ENCODE results near the gene EEF1G.
"Not testable (repeated sequence)": the region's sequence is repeated elsewhere in the genome, so short reads cannot be mapped to it uniquely, and the experiment has no call there.

EEF1G gene

DNA sequence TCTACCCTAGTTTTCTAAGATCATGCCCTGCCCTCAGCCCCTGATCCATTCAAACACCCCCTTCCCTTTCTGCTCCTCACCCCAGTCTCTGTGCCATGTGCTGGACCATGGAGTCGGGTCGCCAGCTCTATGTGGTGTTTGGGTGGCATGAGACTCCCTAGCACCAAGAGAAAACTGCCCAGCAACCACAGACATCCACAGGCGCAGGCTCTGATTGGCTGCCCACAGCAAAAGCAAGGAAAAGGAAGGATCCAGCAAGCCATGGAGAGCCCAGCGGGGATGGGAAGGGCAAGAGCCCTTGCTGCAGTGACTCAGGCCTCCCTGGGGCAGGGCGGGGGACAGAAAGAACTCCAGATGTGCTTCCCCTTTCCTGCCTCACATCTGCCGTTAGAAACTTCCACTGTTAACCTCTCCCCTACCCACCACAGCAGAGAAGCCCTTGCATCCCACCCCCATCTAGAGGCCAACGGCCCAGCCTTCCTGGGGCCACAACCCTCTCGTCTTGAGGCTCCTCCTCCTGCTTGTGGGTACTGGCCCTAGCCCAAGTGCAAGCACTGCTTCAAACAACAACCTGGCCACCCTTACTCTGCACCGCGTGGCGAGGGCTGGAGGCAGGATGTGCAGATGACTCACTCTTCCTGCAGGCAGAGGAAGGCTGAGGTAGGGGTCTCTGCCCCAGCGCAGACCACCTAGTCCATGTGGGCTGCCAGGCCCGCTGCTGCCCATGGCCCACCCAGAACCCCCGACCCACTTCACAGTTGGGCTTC lies 17.4 kb downstream of the EEF1G start:
- peak; percentile 52 to 71 for DNase-seq (ENCODE audit: low read depth in 2 of 2, low spot score in 1 of 2)

DNA sequence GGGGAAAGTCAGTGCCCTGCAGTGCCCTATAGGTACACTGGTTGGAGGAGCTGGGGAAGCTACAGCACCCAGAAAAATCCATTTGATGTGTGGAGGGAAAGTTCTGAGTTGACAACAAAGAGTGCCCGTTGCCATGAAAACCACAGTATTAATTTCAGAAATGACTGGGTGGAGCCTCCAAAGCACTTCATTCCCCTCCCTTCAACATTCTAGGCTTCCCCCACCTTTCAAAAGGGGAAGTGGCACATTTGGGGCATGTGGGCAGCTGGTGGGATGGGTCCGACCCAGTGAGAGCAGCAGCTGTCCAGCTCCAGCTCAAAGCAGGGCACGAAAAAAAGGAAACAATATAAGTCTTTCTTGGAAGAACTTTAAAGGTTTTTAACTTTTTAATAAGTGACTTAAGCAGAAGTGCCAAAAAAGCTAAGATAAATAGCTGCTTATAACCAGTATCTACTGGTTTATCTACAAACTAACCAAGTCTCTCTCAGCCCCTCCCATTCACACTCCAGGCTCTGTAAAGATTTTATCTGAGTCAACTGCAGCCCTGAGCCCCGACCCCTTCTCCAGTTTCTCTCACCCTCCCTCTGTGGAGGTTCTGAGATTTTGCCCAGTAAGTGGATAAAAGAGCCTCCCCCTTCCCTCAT lies 18.1 kb downstream of the EEF1G start:
- DNase-seq (ENCODE audit: low read depth in 2 of 2, low spot score in 1 of 2): no peak

DNA sequence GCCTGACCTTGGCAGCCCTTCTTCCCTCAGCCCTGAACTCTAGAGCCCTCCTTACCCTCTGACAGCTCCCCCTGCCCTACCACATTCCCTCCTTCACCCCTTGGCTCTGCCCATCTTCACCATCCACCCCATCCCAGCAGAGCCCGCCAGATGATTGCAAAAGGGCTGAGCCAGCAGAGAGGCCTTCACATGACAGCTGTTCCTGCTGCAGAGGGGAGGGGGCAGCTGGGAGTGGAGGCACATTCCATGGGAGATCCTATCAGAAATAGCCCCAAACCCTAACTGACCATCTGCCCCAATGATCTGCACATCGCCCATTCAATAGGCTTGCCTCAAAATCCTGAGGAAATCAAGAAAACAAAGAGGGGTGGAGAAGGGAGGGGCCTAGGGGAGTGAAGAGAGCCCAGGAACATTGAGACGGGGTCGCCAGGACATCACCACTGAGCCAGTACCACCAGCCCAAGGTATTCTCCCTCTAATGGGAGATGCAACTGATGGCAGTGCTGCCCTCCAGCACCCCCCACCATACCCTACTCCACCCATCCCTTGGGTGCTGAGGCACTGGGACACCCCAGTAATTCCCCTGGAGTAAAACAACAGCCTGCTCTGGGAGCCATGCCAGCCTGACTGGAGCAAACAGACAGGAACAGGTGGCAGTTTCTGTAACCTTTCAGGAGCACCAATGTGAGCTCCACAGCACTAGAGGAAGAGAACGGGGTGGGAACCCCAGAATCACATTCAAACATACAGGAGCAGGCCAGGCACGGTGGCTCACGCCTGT lies 19.1 kb downstream of the EEF1G start:
- DNase-seq (ENCODE audit: low read depth in 2 of 2, low spot score in 1 of 2): no peak

- no peak for DNase-seq (ENCODE audit: low read depth in 2 of 2, low spot score in 1 of 2)
Measured at GRCh38 chr11:62553839-62554361, 19.8 kb downstream of the EEF1G start.

DNA sequence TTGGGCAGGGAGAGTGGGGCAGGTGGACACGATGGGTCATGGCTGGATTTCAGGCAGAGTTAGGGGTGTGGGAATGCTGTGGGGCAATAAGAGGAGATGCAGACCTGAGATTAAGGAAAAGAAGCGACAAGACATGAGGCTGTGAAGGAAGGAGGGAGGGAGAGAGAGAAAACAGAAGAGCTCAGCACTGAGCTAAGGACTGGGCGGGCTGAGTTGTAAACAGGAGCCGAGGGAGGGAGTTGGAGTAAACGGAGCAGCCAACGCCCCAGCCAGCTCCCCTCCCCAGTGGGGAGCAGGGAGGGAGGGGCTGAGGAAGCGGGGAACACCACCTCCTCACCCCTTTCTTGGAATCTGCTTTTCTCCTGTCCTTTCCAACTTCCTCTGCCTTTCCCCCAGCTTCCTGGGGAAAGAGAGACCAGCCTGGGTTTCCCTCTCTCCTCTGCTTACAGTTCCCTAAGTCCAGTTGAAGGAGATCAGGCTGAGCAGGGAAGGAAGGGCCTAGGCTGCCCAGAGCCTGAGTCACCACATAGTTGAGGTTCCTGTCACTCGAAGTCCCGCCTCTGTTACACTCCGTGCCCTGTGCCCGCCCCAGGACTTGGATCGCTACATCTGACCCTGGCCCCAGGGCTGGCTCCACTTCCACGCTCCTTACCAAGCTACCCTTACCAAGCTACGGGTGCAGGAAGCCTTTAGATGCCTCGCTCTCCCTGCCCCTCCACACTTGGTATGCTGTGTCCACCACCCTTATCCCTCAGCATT lies 20.4 kb downstream of the EEF1G start:
- DNase-seq (ENCODE audit: low read depth in 2 of 2, low spot score in 1 of 2): no peak

- no peak for DNase-seq (ENCODE audit: low read depth in 2 of 2, low spot score in 1 of 2)
Measured at GRCh38 chr11:62552485-62553079, 21.1 kb downstream of the EEF1G start.

DNA sequence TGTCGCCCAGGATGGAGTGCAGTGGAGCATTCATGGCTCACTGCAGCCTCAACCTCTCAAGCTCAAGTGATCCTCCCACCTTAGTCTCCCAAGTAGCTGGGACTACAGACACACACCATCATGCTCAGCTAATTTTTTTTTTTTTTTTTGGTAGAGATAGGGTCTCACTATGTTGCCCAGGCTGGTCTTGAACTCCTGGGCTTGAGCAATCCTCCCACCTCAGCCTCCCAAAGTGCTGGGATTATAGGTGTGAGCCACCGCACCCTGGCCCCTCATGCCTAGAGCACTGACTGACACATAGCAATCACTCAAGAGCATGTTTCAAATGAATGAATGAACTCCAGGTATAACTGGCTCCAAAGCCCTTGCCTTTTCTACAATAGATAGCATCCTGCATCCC lies 23.2 kb downstream of the EEF1G start:
- not testable (repeated sequence) for DNase-seq (ENCODE audit: low read depth in 2 of 2, low spot score in 1 of 2)

DNA sequence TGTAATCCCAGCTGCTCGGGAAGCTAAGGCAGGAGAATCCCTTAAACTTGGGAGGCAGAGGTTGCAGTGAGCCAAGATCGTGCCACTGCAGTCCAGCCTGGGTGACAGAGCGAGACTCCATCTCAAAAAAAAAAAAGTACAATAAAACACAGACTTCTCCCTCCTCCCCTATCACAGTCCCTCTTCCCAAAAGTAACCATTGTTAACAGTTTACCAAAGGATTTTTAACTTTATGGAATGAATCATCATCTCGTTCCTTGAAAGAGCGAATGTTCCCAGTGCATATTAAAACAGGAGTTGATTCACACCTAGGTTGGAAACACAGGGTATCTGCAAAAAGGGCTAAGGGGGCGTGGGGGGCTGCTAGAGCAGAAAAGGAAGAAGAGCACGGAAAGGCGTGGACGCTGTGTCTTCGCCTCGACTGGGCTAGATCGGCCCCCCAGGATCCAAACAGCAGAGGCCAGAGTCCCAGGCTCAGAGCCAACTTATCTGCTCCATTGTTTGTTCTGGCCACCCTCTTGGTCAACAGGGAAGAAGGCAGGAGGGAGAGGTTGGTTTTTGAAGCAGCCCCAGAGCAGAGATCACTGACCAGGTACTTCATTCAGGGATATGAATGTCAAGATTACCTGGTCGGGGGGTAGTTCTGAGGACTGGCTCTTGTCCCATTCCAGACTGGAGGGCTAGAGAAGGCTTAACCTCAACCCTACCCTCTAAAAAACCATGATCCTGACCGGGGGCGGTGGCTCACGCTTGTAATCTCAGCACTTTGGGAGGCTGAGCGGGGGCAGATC lies 25.0 kb downstream of the EEF1G start:
- no peak for DNase-seq (ENCODE audit: low read depth in 2 of 2, low spot score in 1 of 2)

DNA sequence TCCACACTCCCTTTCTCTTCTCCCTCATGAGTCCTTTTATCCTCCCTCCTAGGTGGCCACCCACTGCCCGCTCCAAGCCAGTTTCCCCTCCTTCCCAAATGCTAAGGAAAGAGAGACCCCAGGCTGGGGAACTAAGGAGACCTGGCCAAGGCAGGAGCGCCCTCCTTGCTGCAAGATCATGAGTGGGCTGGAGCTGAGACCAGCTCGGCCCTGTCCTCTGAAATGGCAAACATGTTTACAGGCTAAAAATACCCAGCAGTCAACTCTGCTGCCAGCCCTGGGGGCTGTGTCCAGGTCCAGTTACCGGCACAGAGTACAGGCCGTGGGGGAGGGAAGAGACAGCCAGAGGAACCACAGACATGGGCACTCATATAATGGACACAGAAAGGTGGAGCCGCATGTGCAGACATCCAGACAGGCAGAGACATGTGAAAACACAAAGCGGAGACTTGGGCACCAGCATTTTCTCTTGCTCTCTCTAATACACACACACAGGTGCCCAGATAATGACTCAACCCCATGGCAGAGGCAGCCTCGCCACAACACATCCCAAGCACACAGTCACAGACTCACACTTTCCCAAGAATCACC lies 25.9 kb downstream of the EEF1G start:
- DNase-seq (ENCODE audit: low read depth in 2 of 2, low spot score in 1 of 2): no peak

DNA sequence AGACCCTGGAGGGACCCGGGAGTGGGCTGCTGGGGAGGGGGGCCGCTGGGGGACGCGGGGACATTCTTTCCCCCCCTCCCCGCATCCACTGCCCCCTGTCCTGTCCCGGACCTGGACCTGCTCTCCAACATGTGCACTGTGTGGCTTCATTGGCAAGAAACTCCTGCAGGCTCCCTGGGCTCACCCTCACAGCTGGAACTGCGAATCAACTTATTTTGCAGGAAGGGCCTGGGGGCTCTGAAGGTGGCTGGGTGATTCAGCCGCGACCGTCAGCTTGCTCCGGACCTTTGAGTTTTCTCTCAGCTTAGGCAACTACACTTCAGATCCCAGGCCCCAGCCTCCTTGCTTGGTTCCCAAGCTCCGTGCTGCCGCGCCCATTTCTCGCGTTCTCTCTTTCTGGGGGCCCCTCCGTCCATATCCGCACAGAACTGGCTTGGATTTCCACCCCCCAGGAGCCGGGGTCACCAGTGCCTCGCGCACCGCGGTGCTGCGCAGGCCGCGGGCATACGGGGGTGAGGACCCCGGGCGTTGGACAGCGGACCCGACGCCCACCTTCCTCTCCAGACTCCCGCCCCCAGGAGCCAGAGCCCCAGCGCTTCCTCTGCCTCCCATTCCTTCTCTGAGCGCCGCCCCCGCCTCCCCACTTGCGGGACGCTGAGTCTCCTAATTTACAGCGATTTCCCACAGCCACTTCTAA lies 26.6 kb downstream of the EEF1G start:
- no peak for DNase-seq (ENCODE audit: low read depth in 2 of 2, low spot score in 1 of 2)

DNA sequence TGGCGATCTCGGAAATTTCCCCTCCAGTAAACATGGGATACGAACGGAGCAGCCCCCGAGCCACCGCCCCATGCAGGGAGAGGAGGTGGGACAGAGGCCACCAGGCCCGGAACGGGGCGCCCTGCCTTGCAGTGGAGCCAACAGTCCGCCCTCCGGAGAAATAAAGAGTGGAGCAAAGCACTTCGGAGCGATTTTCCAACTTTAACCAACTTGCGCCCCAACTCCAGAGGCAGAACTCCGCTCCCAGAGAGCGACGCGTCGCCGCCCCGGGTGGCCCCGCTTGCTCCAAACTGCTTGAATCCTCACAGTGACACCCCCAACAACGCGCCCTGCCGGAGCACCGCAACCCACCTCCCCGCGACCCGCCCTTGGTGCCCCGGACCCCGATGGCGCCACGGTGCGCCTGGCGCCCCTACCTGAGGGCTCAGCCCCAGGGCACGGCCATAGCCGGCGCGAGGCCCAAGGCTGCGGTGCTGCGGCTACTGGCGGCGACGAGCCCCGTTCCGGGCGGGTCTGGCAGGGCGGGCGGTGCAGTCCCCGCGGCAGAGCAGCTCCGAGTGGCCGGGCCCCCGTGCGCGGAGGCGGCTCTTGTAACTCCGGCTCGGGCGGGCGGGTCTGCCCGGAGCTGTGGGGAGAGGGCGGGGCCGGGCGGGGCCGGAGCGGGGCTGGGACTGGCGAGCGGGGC lies 27.3 kb downstream of the EEF1G start, which contains the start of gene AHNAK:
Gene AHNAK (minus strand): TSS at position 563 of the 685 bp plus-strand sequence. CDS start 10,708 bp downstream, outside the sequence.
- peak in 1 of 2 donors; percentile 49 for DNase-seq (ENCODE audit: low read depth in 2 of 2, low spot score in 1 of 2)

GRCh38 chr11:62545437-62546243 lies 28.1 kb downstream of the EEF1G start:
- DNase-seq (ENCODE audit: low read depth in 2 of 2, low spot score in 1 of 2): peak in 1 of 2 donors; percentile 49

DNA sequence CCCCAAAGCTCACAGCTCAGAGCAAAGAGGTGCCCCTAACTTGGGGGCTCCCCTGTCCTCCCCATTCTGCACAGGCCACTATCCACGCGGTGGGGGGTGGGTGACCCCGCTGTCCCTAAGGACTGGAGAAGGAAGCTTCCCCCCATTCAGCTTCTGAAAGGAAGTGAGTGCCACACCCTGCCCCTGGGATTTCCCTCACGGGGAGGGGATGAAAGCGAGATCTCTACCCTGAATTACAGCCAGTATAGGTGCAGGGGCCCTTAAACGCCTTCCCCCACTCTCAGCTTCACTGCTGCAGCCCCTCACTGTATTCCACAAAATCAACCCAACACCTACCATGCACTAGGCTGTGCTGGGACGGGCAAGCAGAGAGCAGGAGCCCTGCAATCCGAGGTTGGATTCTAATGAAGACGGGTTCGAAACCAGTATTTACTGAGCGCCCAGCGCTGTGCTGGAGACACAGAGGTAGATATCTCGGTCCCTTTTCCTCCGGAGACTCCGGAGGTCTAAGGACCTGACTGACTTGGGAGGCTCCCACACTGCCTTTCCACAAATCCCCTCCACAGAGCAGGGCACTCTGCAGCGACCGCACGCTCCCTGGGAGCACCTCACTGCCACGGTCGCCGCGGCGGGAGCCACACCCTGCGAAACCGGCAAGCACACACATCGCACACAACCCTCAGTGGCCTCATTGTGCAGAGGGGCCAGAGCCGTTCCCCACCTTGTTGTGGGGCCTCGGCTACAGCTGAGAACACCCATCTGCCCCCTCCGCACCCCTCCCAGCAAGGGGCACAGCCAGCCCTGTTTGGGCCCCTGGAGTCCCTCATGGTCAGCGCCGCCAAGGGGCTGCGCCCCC lies 28.9 kb downstream of the EEF1G start:
- no peak for DNase-seq (ENCODE audit: low read depth in 2 of 2, low spot score in 1 of 2)

GRCh38 chr11:62543680-62544444 lies 29.8 kb downstream of the EEF1G start:
- DNase-seq (ENCODE audit: low read depth in 2 of 2, low spot score in 1 of 2): no peak

DNA sequence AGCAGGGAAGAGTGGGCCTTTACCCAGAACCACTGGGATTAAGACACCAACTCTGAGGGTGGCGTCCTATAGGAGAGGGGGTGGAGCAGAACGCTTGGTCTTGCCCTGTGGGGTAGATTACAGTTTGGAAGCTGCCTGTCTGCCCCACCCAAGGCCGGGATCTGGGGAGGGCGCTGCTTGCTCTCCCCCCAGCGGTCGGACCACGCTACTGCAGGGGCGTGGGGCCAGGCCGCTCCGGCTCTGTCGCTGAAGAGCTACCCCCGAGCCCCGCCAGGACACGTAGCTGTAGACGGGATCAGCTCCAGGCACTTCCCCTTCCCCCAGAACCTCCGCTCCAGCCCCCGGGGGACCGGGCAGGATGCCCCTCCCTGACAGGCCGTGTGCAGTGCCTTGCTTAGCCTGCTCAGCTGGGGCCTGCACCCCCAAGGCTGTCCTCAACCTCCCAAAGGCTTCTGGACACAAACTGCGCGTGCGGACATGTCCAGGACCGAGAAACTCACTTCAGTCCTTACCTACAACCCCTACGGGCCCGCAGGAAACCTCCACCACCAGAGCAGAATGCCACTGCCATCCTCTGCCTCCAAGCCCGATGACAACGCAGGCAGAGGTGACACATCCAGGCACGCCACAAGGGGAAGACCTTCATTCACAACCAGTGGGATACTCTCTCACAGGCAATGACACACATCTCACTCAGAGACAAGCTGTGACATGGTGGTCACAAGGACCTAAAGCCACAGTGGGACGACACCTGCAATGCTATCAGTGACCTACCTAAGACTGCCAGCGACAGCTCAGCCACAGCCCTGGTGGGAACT lies 30.7 kb downstream of the EEF1G start:
- DNase-seq (ENCODE audit: low read depth in 2 of 2, low spot score in 1 of 2): no peak
